GM15510 (cell line): ENCODE results near the gene GH1.
"Not testable (repeated sequence)": the region's sequence is repeated elsewhere in the genome, so short reads cannot be mapped to it uniquely, and the experiment has no call there.

Source experiments
- POLR2A ChIP-seq: IDR thresholded peaks from 3 replicates; pipeline ENCODE4 v1.6.1; 2011; ENCODE audit warnings: borderline replicate concordance; ENCODE audit not compliant: insufficient read length; ENCODE audit errors: extremely low read depth

The GH1 gene

GRCh38 chr17:63916566-63917185, 2.0 kb downstream of the GH1 start:
- TF ChIP-seq POLR2A, result no peak

- TF ChIP-seq POLR2A, result no peak
Observed at GRCh38 chr17:63914471-63914870, 4.2 kb downstream of the GH1 start.

DNA sequence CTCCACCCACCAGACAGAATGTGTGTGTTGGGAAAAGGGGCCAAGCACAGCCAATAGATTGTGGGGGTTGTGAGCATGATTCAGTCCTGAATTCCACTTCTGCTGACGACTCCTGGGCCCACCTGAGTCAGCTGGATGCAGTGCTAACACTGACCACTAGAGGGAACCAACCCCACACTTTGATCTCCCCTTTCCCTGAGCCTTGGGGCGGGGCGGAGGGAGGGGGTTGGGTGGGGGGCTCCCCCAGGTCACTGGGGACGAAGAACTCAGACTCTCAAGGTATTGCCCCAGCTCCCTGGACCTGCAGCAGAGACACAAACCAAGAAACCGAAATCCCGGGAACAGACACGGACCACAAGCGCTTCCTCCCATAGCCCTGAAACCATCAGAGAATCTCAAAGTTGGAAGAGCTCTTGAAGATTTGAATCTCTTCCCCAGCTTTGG, 7.0 kb downstream of the GH1 start:
- TF ChIP-seq POLR2A, result no peak

DNA sequence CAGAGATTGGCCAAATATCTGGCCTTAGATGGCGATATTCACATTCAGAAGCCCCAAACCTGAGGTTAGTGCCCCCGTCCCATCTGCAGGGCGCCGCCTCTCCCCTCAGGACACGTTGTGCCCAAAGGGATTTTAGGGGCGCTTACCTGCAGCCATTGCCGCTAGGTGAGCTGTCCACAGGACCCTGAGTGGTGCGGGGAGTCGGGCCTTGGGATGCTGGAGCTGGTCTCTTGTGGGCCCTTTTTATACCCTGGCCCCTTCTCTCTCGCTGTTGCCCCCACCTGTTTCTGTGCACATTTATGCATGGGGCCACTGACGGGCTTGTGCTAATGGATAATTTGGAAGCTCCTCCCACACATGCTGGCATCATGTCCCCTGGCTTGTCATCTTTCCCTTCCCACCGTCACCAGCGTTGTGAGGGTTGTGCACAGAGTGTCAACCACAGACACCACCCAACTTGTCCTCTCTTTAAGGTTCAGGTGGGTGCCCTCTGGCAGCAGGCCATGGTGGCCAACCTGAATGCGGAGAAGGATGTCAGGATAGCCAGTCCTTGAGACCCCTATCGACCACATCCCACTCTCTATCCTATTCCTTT, 7.5 kb downstream of the GH1 start, which contains the start of gene CSHL1:
Gene CSHL1, minus strand, starts transcription at position 218 of the 595 bp plus-strand sequence. Its CDS starts 62 bp downstream, at position 156.
- TF ChIP-seq POLR2A, result no peak

- TF ChIP-seq POLR2A, result no peak
Observed at GRCh38 chr17:63910096-63910495, 8.5 kb downstream of the GH1 start.

DNA sequence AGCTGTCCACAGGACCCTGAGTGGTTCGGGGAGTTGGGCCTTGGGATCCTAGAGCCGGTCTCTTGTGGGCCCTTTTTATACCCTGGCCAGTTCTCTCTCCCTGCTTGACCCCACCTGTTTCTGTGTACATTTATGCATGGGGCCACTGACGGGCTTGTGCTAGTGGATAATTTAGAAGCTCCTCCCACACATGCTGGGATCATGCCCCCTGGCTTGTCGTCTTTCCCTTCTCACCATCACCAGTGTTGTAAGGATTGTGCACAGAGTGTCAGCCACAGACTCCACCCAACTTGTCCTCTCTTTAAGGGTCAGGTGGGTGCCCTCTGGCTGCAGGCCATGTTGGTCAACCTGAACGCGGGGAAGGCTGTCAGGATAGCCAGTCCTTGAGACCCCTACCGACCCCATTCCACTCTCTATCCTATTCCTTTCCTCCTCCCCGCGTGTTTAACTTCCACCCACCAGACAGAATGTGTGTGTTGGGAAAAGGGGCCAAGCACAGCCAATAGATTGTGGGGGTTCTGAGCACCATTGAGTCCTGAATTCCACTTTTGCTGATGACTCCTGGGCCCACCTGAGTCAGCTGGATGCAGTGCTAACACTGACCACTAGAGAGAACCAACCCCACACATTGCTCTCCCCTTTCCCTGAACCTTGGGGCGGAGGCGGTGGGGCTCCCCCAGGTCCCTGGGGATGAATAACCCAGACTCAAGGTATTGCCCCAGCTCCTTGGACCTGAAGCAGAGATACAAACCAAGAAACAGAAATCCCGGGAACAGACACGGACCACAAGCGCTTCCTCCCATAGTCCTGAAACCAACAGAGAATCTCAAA, 21.9 kb downstream of the GH1 start, which contains the start of gene CSH1:
Gene CSH1, minus strand, starts transcription at position 51 of the 831 bp plus-strand sequence. CDS start 63 bp downstream, outside the sequence.
- TF ChIP-seq POLR2A, result not testable (repeated sequence)

- no peak for TF ChIP-seq POLR2A
Observed at GRCh38 chr17:63881935-63882601, 36.6 kb downstream of the GH1 start, which contains the start of gene GH2. Gene GH2 (minus strand): TSS chr17:63881944. CDS start chr17:63881801, 143 bp downstream.

- TF ChIP-seq POLR2A, result no peak
Observed at GRCh38 chr17:63880706-63881105, 37.9 kb downstream of the GH1 start.

DNA sequence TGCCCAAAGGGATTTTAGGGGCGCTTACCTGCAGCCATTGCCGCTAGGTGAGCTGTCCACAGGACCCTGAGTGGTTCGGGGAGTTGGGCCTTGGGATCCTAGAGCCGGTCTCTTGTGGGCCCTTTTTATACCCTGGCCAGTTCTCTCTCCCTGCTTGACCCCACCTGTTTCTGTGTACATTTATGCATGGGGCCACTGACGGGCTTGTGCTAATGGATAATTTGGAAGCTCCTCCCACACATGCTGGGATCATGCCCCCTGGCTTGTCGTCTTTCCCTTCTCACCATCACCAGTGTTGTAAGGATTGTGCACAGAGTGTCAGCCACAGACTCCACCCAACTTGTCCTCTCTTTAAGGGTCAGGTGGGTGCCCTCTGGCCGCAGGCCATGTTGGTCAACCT, 45.1 kb downstream of the GH1 start, which contains the start of gene CSH2:
Gene CSH2, minus strand, starts transcription at position 101 of the 400 bp plus-strand sequence. Its CDS starts 63 bp downstream, at position 38.
- TF ChIP-seq POLR2A, result not testable (repeated sequence)
